ENCODE results near the gene USP4. TPM values are rescaled to one million over a fixed set of nuclear protein-coding genes. Genes with fewer than 3 reads are reported as not detected.

The USP4 gene
- total RNA-seq, 1 donor from 2014 or later, result 48.8 TPM

DNA sequence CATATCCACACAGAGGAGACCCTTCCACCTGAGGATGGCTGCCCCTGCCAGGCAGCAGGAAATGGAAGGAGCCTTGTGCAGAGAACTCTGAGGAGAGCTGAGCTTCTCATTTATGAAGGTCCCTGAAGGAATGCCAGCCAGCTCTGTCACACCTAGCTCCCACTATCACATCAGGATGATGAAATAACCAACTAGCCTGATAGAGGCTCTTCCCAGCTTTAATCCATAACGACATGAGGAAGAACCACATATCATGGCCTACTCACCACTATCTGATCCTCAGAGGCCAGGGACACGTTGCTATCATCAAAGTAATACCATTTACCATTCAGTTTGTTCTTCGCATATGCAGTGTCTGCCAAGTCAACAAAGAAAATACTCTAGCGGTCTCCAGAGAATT lies 61.3 kb downstream of the USP4 start:
- Mint-ChIP-seq H3K4me1 (ENCODE audit: unreplicated experiment) (no peaks in the 10 kb centered on the region), H3K27me3 (no peaks in the 10 kb centered on the region), H3K27ac (peak overlapping the region; percentile 44), H3K36me3 (peaks cover 29% of the 10 kb centered on the region), H3K4me3 (no peak overlapping the region), H3K9me3 (no peaks in the 10 kb centered on the region)
- TF ChIP-seq, protein P1, sequence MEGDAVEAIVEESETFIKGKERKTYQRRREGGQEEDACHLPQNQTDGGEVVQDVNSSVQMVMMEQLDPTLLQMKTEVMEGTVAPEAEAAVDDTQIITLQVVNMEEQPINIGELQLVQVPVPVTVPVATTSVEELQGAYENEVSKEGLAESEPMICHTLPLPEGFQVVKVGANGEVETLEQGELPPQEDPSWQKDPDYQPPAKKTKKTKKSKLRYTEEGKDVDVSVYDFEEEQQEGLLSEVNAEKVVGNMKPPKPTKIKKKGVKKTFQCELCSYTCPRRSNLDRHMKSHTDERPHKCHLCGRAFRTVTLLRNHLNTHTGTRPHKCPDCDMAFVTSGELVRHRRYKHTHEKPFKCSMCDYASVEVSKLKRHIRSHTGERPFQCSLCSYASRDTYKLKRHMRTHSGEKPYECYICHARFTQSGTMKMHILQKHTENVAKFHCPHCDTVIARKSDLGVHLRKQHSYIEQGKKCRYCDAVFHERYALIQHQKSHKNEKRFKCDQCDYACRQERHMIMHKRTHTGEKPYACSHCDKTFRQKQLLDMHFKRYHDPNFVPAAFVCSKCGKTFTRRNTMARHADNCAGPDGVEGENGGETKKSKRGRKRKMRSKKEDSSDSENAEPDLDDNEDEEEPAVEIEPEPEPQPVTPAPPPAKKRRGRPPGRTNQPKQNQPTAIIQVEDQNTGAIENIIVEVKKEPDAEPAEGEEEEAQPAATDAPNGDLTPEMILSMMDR (conservative IDR thresholded peaks at IDR 0.05), result no peak
- DNase-seq (ENCODE audit: extremely low spot score, unreplicated experiment), result no peak

DNA sequence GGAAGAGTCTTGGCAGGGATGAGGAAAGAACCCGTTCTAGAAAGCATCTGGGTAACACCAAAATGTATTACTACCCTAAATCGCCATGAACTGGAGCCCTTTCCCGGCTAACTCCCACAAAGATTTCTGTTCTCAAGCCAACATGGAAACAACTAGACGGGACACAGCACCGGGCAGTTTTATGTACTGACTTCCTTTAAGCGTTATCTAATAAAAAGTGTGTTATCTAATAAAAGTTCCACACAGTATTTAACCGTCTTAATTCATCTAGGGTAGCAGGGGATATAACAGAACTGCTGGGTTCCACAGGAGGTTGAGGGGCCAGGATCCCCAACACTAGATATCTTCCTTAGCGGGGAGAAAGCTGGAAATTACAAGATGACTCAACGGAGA lies 62.5 kb downstream of the USP4 start:
- Mint-ChIP-seq H3K4me3 (peak overlapping the region; percentile 71), H3K9me3 (no peaks in the 10 kb centered on the region), H3K4me1 (ENCODE audit: unreplicated experiment) (no peaks in the 10 kb centered on the region), H3K36me3 (peaks cover 29% of the 10 kb centered on the region), H3K27ac (no peak overlapping the region), H3K27me3 (no peaks in the 10 kb centered on the region)
- DNase-seq (ENCODE audit: extremely low spot score, unreplicated experiment), result no peak
- TF ChIP-seq, protein P1 (conservative IDR thresholded peaks at IDR 0.05), result no peak

DNA sequence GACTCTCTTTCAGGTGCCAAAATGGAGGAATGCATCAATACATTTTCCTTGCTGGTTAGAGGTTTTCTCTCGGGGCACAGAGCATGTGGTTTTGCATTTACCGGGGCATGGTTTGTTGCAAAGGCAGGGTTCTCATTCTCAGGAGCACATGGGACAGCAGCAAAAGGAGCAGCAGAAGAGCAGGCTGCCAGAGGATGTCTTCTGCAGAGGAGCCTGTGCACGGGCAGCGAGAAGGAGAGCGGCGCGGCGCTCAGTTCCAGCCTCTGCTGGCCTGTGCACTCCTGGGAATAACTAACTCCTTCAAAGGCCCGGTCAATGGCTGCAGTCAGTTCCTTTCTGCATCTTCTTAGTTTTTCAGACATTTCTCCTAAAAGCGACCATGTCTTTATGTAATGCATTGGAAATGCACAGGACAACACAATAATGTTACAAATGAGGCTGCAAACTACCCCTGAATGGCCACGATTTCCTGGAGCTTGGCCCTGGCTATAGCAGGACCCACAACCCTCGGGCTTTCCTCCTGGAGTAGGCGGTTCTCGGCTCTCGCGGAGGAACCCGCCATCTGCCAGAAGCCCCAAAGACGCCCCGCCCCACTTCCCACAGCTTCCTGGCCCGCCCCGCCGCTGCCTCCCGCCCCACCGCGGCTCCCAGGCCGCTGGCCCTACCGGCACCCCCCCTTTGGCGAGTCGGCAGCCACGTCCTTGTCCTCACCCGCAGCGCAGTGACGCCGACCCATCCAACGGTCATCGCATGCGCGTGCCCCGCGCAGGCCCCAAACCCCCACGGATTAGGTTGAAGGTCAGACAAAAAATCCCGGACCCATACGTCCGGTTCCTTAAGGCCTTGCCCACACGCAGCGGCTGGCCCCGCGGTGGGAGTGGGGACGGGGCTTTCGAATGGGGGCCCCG lies 63.1 kb downstream of the USP4 start, which contains the start of gene C3orf62:
Gene C3orf62 (minus strand): TSS at position 758 of the 908 bp plus-strand sequence. CDS start 360 bp downstream, at position 398.
- Mint-ChIP-seq H3K4me3 (peak within 1 kb of the TSS; percentile 71), H3K27ac (peak within 1 kb of the TSS; percentile 44), H3K36me3 (peaks cover 29% of the 10 kb centered on the region), H3K27me3 (no peaks in the 10 kb centered on the region), H3K9me3 (no peaks in the 10 kb centered on the region), H3K4me1 (ENCODE audit: unreplicated experiment) (no peaks in the 10 kb centered on the region)
- TF ChIP-seq, protein P1 (conservative IDR thresholded peaks at IDR 0.05), result no peak
- peak; percentile 72 for DNase-seq (ENCODE audit: extremely low spot score, unreplicated experiment)

DNA sequence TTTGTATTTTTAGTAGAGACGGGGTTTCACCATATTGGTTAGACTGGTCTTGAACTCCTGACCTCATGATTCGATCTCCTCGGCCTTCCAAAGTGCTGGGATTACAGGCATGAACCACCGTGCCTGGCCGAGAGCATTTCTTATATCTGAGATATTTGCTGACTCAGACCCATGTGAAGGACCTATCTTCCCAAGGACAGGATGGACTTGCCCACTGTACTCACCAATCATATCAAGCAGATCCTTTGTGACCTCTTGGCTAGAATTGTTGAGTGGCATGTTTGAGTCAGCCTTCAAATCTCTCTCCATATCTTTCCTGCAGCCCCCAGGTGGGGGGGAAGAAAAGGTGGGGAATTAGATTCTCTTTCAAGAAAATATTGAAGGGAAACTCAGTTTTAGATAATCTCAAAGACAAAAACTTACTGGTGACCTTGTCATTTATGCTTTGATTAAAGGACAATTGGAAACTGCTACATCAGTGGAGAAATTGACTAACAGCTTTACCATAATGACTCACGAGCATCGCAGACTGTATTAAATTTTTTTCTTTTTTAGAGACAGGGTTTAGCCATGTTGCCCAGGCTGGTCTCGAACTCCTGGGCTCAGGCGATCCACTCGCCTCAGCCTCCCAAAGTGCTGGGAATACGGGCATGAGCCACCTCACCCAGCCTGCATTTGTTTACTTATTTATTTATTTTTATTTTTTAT lies 65.9 kb downstream of the USP4 start:
- no peak for DNase-seq (ENCODE audit: extremely low spot score, unreplicated experiment)
- TF ChIP-seq, protein P1 (conservative IDR thresholded peaks at IDR 0.05), result no peak
- no peak overlapping the region for H3K27ac Mint-ChIP-seq
- peaks cover 22% of the 10 kb centered on the region for H3K36me3 Mint-ChIP-seq
- H3K27me3 Mint-ChIP-seq, result no peaks in the 10 kb centered on the region
- H3K9me3 Mint-ChIP-seq, result no peaks in the 10 kb centered on the region
- no peak overlapping the region for H3K4me3 Mint-ChIP-seq
- H3K4me1 Mint-ChIP-seq (ENCODE audit: unreplicated experiment), result peaks cover 5% of the 10 kb centered on the region

DNA sequence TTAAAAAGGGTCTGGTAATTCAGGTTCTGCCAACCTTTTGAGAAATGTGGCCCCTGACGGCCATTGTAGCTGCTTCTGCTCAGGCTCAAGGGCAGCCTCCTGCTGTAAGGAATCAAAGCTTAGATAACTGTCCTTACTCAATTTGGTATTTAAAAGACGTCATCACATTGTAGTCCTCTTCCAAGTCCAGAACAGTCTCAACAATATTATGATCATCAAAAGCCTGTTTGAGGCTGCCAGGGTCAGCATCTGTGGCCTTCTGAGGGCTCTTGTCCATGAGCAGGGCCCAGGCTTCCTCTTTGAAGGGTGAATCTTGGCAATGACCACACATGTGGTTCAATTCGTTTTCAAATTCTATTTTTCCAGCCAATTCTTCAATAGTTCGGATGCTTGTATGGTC lies 68.8 kb downstream of the USP4 start:
- Mint-ChIP-seq H3K27ac (peak overlapping the region; percentile 88), H3K36me3 (peaks cover 5% of the 10 kb centered on the region), H3K9me3 (no peaks in the 10 kb centered on the region), H3K27me3 (no peaks in the 10 kb centered on the region), H3K4me3 (peak overlapping the region; percentile 45), H3K4me1 (ENCODE audit: unreplicated experiment) (peaks cover 10% of the 10 kb centered on the region)
- TF ChIP-seq, protein P1 (conservative IDR thresholded peaks at IDR 0.05), result no peak
- DNase-seq (ENCODE audit: extremely low spot score, unreplicated experiment), result no peak

Data from type B pancreatic cell (in vitro differentiated cells).